GF-D8 (cell line): ENCODE results near the gene BATF3.
A peak's percentile ranks its signal among the peaks of the same experiment; 100 is the strongest.

ENCODE experiments used
- DNase-seq: peaks from one replicate; lab custom pipeline; 2025; lab: John Stamatoyannopoulos, UW

Gene BATF3

GRCh38 chr1:212703991-212704564 is 4.4 kb upstream of the BATF3 start:
- no peak for DNase-seq

- DNase-seq, result no peak
These were observed 3.0 kb upstream of the BATF3 start for GRCh38 chr1:212702672-212703071.

GRCh38 chr1:212701910-212702309 is 2.3 kb upstream of the BATF3 start:
- DNase-seq, result no peak

GRCh38 chr1:212700892-212701819 is 1.5 kb upstream of the BATF3 start:
- DNase-seq, result peak; percentile 35

- no peak for DNase-seq
These were observed 717 bp upstream of the BATF3 start for GRCh38 chr1:212700223-212700891.

- DNase-seq, result no peak
These were observed 476 bp downstream of the BATF3 start for GRCh38 chr1:212699104-212699624.

GRCh38 chr1:212698467-212699103 is 1.1 kb downstream of the BATF3 start:
- DNase-seq, result no peak

- DNase-seq, result no peak
These were observed 2.8 kb downstream of the BATF3 start for GRCh38 chr1:212696721-212697331.

GRCh38 chr1:212692774-212693644 is 6.6 kb downstream of the BATF3 start:
- no peak for DNase-seq

GRCh38 chr1:212691561-212692071 is 8.0 kb downstream of the BATF3 start:
- DNase-seq, result no peak

- no peak for DNase-seq
These were observed 8.7 kb downstream of the BATF3 start for GRCh38 chr1:212690816-212691403.

- no peak for DNase-seq
These were observed 9.7 kb downstream of the BATF3 start for GRCh38 chr1:212689758-212690529.

- DNase-seq, result no peak
These were observed 10.4 kb downstream of the BATF3 start for GRCh38 chr1:212689196-212689725.

GRCh38 chr1:212688341-212689047 is 11.1 kb downstream of the BATF3 start:
- DNase-seq, result no peak

- no peak for DNase-seq
These were observed 11.8 kb downstream of the BATF3 start for GRCh38 chr1:212687811-212688210.

- no peak for DNase-seq
These were observed 13.0 kb downstream of the BATF3 start for GRCh38 chr1:212686591-212686990.

GRCh38 chr1:212686069-212686468 is 13.6 kb downstream of the BATF3 start:
- DNase-seq, result no peak

GRCh38 chr1:212685429-212685828 is 14.2 kb downstream of the BATF3 start:
- no peak for DNase-seq
